ENCODE data around the gene XAGE1B. TPM values are rescaled to one million over a fixed set of nuclear protein-coding genes. Genes with fewer than 3 reads are reported as not detected.
"Not testable (repeated sequence)": the region's sequence is repeated elsewhere in the genome, so short reads cannot be mapped to it uniquely, and the experiment has no call there.

The XAGE1B gene
- total and polyA plus RNA-seq, 4 donors = not detected

DNA sequence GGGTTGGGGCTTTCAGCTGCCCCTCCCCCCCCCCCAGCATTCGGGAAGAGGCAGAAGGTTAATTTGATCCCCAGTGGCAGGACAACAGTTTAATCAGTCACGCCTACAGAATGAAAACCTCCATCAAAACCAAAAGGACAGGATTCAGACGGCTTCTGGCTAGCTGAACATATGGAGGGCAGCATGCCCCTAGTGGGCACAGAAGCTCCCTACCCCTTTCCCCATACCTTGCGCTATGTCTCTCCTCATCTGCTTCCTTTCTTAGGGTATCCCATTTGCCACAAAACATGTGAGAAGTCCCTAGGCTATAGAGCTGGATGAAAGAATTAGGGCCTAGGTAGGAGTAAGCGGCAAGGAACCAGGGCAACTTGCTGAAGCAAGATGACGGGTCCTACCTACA lies 15.5 kb downstream of the XAGE1B start:
- not testable (repeated sequence) for H3K9me3 ChIP-seq (ENCODE audit: control insufficient read depth in 4 of 4, low read length in 3 of 4); H3K36me3 ChIP-seq (ENCODE audit: control insufficient read depth in 4 of 4, insufficient read depth in 3 of 4, low read depth in 1 of 4, low read length in 3 of 4); H3K4me3 ChIP-seq (ENCODE audit: low read depth in 1 of 3, low read length in 3 of 3); H3K27ac ChIP-seq (ENCODE audit: low read depth in 1 of 2, low read length in 2 of 2); H3K27me3 ChIP-seq (ENCODE audit: control insufficient read depth in 4 of 4, insufficient read depth in 4 of 4, low read length in 3 of 4); H3K4me1 ChIP-seq (ENCODE audit: control insufficient read depth in 4 of 4, insufficient read depth in 4 of 4, low read length in 3 of 4); DNase-seq (ENCODE audit: low spot score); H3K9ac ChIP-seq (ENCODE audit: low read depth in 1 of 2, low read length in 2 of 2)
- WGBS = no CpG with 5 or more reads among the region's 6 CpGs

DNA sequence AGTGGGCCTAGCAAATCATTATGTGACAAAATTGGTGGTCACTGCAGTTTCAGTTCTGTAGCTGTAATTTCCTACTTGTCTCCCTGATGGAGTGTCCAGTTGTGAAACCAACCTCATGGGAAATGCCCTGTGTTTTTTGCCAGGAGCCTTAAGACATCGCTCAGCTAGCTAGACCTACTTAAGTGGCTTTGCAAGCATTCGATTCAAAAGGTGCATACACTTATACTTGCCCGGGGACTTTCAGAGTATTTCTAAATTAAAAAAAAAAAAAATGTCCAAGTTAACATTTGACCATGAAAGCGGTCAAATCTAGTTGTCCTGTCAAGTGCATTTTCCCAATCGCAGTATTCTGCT lies 20.5 kb downstream of the XAGE1B start:
- not testable (repeated sequence) for H3K36me3 ChIP-seq (ENCODE audit: control insufficient read depth in 4 of 4, insufficient read depth in 3 of 4, low read depth in 1 of 4, low read length in 3 of 4); H3K4me3 ChIP-seq (ENCODE audit: low read depth in 1 of 3, low read length in 3 of 3); H3K9ac ChIP-seq (ENCODE audit: low read depth in 1 of 2, low read length in 2 of 2); DNase-seq (ENCODE audit: low spot score); H3K4me1 ChIP-seq (ENCODE audit: control insufficient read depth in 4 of 4, insufficient read depth in 4 of 4, low read length in 3 of 4); H3K27ac ChIP-seq (ENCODE audit: low read depth in 1 of 2, low read length in 2 of 2); H3K9me3 ChIP-seq (ENCODE audit: control insufficient read depth in 4 of 4, low read length in 3 of 4); H3K27me3 ChIP-seq (ENCODE audit: control insufficient read depth in 4 of 4, insufficient read depth in 4 of 4, low read length in 3 of 4)
- no CpG with 5 or more reads among the region's 5 CpGs for WGBS

DNA sequence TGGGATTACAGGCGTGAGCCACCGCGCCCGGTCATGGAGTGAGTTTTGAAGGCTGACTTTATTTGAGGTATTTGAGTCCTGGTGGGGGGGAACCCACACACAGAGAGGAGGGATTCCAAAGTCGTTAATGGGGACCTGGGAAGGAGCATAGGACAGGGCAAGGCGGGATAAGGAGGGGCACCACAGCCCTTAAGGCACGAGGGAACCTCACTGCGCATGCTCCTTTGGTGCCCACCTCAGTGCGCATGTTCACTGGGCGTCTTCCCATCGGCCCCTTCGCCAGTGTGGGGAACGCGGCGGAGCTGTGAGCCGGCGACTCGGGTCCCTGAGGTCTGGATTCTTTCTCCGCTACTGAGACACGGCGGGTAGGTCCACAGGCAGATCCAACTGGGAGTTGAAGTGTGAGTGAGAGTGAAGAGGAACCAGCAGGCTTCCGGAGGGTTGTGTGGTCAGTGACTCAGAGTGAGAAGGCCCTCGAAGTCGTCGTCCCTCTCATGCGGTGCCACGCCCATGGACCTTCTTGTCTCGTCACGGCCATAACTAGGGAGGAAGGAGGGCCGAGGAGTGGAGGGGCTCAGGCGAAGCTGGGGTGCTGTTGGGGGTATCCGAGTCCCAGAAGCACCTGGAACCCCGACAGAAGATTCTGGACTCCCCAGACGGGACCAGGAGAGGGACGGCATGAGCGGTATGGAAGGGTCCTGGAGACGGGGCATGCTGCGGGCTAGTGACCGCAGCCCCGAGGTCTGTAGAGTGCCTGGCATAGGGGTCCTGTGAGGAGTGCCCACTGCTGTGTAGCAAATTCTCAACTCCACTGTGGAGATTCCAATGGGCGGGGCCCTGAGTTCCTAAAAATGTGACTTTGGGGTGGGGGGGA lies 21.1 kb downstream of the XAGE1B start, which contains the start of gene XAGE1A:
TSS of gene XAGE1A (plus strand) at position 264 of the 874 bp plus-strand sequence. CDS start 1,554 bp downstream, outside the sequence.
- H3K9ac ChIP-seq (ENCODE audit: low read depth in 1 of 2, low read length in 2 of 2); H3K27ac ChIP-seq (ENCODE audit: low read depth in 1 of 2, low read length in 2 of 2); H3K4me1 ChIP-seq (ENCODE audit: control insufficient read depth in 4 of 4, insufficient read depth in 4 of 4, low read length in 3 of 4); H3K9me3 ChIP-seq (ENCODE audit: control insufficient read depth in 4 of 4, low read length in 3 of 4); DNase-seq (ENCODE audit: low spot score); H3K4me3 ChIP-seq (ENCODE audit: low read depth in 1 of 3, low read length in 3 of 3); H3K36me3 ChIP-seq (ENCODE audit: control insufficient read depth in 4 of 4, insufficient read depth in 3 of 4, low read depth in 1 of 4, low read length in 3 of 4); H3K27me3 ChIP-seq (ENCODE audit: control insufficient read depth in 4 of 4, insufficient read depth in 4 of 4, low read length in 3 of 4): not testable (repeated sequence)
- WGBS = no CpG with 5 or more reads among the region's 41 CpGs

DNA sequence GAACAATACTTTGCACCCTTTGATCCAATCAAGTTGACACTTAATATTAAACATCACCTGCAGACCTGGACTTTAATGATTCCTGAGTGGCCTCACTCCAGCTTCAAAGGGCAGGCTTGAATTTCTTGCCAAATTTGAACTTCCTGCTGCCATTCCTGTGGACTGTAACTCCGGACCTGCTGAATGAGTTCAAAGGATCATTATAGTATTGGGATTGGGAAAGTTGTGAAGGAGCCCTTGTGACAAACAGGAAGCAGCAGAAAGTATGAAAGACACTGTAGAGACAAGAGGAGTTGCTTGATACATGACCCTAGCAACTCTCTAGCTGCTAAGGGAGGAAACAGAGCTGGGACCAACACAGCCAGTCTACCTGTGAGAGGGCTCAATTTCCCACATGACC lies 45.6 kb downstream of the XAGE1B start:
- not testable (repeated sequence) for H3K4me3 ChIP-seq (ENCODE audit: low read depth in 1 of 3, low read length in 3 of 3); H3K27me3 ChIP-seq (ENCODE audit: control insufficient read depth in 4 of 4, insufficient read depth in 4 of 4, low read length in 3 of 4); H3K27ac ChIP-seq (ENCODE audit: low read depth in 1 of 2, low read length in 2 of 2); H3K36me3 ChIP-seq (ENCODE audit: control insufficient read depth in 4 of 4, insufficient read depth in 3 of 4, low read depth in 1 of 4, low read length in 3 of 4); H3K9ac ChIP-seq (ENCODE audit: low read depth in 1 of 2, low read length in 2 of 2); H3K9me3 ChIP-seq (ENCODE audit: control insufficient read depth in 4 of 4, low read length in 3 of 4); H3K4me1 ChIP-seq (ENCODE audit: control insufficient read depth in 4 of 4, insufficient read depth in 4 of 4, low read length in 3 of 4); DNase-seq (ENCODE audit: low spot score)
- 10% methylated on average over 1 of the region's 1 CpG for WGBS

Small RNA genes lying within 50 kb of the gene (small RNA-seq; reads per million reads assigned to genes)
- gene BX510359.8 (not detected), gene RBM22P7 (not detected)

Other genes with a start within 250 kb of the XAGE1B start
- not detected for gene XAGE2, start 148.0 kb downstream of the XAGE1B start, total RNA-seq
- not detected for gene XAGE2, start 148.0 kb downstream of the XAGE1B start, polyA plus RNA-seq
- gene XAGE1A, start 21.3 kb downstream of the XAGE1B start, total RNA-seq = not detected
- not detected for gene XAGE1A, start 21.3 kb downstream of the XAGE1B start, polyA plus RNA-seq
- gene SSX7, start 137.8 kb upstream of the XAGE1B start, total RNA-seq = not detected
- not detected for gene SSX7, start 137.8 kb upstream of the XAGE1B start, polyA plus RNA-seq
- not detected for gene SSX2, start 190.1 kb upstream of the XAGE1B start, total RNA-seq
- not detected for gene SSX2, start 190.1 kb upstream of the XAGE1B start, polyA plus RNA-seq
- gene SSX2B, start 234.2 kb upstream of the XAGE1B start, total RNA-seq = not detected
- gene SSX2B, start 234.2 kb upstream of the XAGE1B start, polyA plus RNA-seq = not detected